Activated naive CD4-positive, alpha-beta T cell treated with anti-CD3 and anti-CD28 coated beads, Interleukin-2, amount 50 U/mL, for 16 hours (primary cell): ENCODE data around the gene KEAP1.
"Not testable (repeated sequence)": the region's sequence is repeated elsewhere in the genome, so short reads cannot be mapped to it uniquely, and the experiment has no call there.

Experiments used
- DNase-seq: peaks from one replicate; pipeline ENCODE4 v3.0.0-alpha.2; 2020

KEAP1 gene

GRCh38 chr19:10491472-10492047 lies 11.6 kb downstream of the KEAP1 start:
- no peak for DNase-seq

- no peak for DNase-seq
Measured at GRCh38 chr19:10486551-10486950, 16.6 kb downstream of the KEAP1 start.

GRCh38 chr19:10478903-10479384 lies 24.2 kb downstream of the KEAP1 start:
- DNase-seq = peak; percentile 91

- no peak for DNase-seq
Measured at GRCh38 chr19:10478476-10478875, 24.7 kb downstream of the KEAP1 start.

- no peak for DNase-seq
Measured at GRCh38 chr19:10474962-10475451, 28.1 kb downstream of the KEAP1 start.

GRCh38 chr19:10473192-10473591 lies 30.0 kb downstream of the KEAP1 start:
- DNase-seq = no peak

- no peak for DNase-seq
Measured at GRCh38 chr19:10471909-10472308, 31.2 kb downstream of the KEAP1 start.

GRCh38 chr19:10468133-10468532 lies 35.0 kb downstream of the KEAP1 start:
- DNase-seq = no peak

GRCh38 chr19:10467104-10467706 lies 36.0 kb downstream of the KEAP1 start:
- no peak for DNase-seq

- DNase-seq = no peak
Measured at GRCh38 chr19:10464456-10464855, 38.7 kb downstream of the KEAP1 start.

- DNase-seq = no peak
Measured at GRCh38 chr19:10462557-10462956, 40.6 kb downstream of the KEAP1 start.

GRCh38 chr19:10462042-10462441 lies 41.1 kb downstream of the KEAP1 start:
- DNase-seq = not testable (repeated sequence)

- DNase-seq = peak; percentile 79
Measured at GRCh38 chr19:10461047-10461949, 41.9 kb downstream of the KEAP1 start.

GRCh38 chr19:10460714-10461046 lies 42.5 kb downstream of the KEAP1 start:
- no peak for DNase-seq

- not testable (repeated sequence) for DNase-seq
Measured at GRCh38 chr19:10458733-10459132, 44.4 kb downstream of the KEAP1 start.

GRCh38 chr19:10454267-10454666 lies 48.9 kb downstream of the KEAP1 start:
- DNase-seq = no peak

GRCh38 chr19:10453852-10454251 lies 49.3 kb downstream of the KEAP1 start:
- DNase-seq = no peak

GRCh38 chr19:10452726-10453618 lies 50.2 kb downstream of the KEAP1 start:
- DNase-seq = no peak

- DNase-seq = no peak
Measured at GRCh38 chr19:10450853-10451609, 52.1 kb downstream of the KEAP1 start.

GRCh38 chr19:10450191-10450852 lies 52.8 kb downstream of the KEAP1 start:
- no peak for DNase-seq

GRCh38 chr19:10449037-10449436 lies 54.1 kb downstream of the KEAP1 start:
- no peak for DNase-seq
